Activated CD8-positive, alpha-beta T cell treated with anti-CD3 and anti-CD28 coated beads for 36 hours (primary cell): Measurements from ENCODE around the gene ERVW-1. TPM values are rescaled to one million over a fixed set of nuclear protein-coding genes. Genes with fewer than 3 reads are reported as not detected.
A peak's percentile ranks its signal among the peaks of the same experiment; 100 is the strongest.

Experiments used
- ATAC-seq: fragments of 200-7000 bp; cut with Tn5 transposase; one replicate; pipeline ENCODE4 v1.10.0; 2021; ENCODE audit warnings: mild to moderate bottlenecking, moderate library complexity
- CTCF ChIA-PET: fragments of 350-600 bp; sonication (Branson Sonifier 250); formaldehyde crosslinking; loops from one replicate; lab custom pipeline; 2021; ENCODE audit warnings: antibody characterized with exemption; lab: Charles Lee
- POLR2A ChIA-PET: fragments of 350-600 bp; sonication (Branson Sonifier 250); formaldehyde crosslinking; loops from one replicate; lab custom pipeline; 2021; ENCODE audit warnings: antibody characterized with exemption; lab: Charles Lee
- DNase-seq: peaks from one replicate; pipeline ENCODE4 v3.0.0-alpha.2; 2020
- H3K27ac Mint-ChIP-seq: one replicate; pipeline ENCODE4 v1.8.0; 2021; ENCODE audit warnings: mild to moderate bottlenecking, mixed read lengths
- H3K27me3 Mint-ChIP-seq: one replicate; pipeline ENCODE4 v1.8.0; 2021; ENCODE audit warnings: mixed read lengths
- H3K36me3 Mint-ChIP-seq: one replicate; pipeline ENCODE4 v1.8.0; 2021; ENCODE audit warnings: low read depth, mixed read lengths
- H3K4me1 Mint-ChIP-seq: one replicate; pipeline ENCODE4 v1.8.0; 2021; ENCODE audit warnings: low read depth, mixed read lengths
- H3K4me3 Mint-ChIP-seq: one replicate; pipeline ENCODE4 v1.8.0; 2021; ENCODE audit warnings: mild to moderate bottlenecking, moderate library complexity, mixed read lengths
- H3K9me3 Mint-ChIP-seq: one replicate; pipeline ENCODE4 v1.8.0; 2021; ENCODE audit warnings: mixed read lengths
- intact Hi-C: fragments of 100-400 bp; cut with micrococcal nuclease; formaldehyde crosslinking; loops from one replicate; pipeline ENCODE4 v1.10.0; 2022
- total RNA-seq, 2 experiments: library from RNA; stranded (reverse); gene quantifications; one replicate each; pipeline ENCODE4 v1.2.3, GENCODE V29; 2021
- TF ChIP-seq, protein P1 (sequence below): fragments of 200-600 bp; IDR thresholded peaks from one replicate; pipeline ENCODE4 v1.8.0; 2022; ENCODE audit warnings: antibody characterized with exemption, mild to moderate bottlenecking

Gene ERVW-1
- total RNA-seq, 2 experiments from 2014 or later = not detected

DNA sequence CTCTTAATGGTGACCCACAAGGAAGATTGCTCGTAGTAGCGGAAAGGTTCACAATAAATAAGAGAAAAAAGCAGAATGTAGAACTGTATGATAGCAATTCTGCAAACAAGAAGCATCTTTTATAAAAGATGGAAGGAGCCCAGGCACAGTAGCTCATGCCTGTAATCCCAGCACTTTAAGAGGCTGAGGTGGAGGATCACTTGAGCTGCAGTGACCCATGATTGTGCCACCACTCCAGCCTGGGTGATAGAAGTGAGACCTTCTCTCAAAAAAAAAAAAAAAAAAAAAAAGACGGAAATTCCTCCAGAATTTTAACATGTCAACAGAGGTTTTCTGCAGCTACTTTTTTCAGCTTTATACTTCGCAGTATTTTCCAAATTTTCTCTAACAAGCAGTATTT is 17.2 kb downstream of the ERVW-1 start:
- ChIA-PET CTCF (interaction anchor here (1.0 to 2.3 kb wide), 14 partner anchors 8 to 630 kb away, joined by 3 to 22 read pairs (median 4); partner anchors contain the start of gene GATAD1), POLR2A (interaction anchor here (1.8 kb wide), 1 partner anchor 13 kb away, joined by 9 read pairs; the partner anchor contains the start of gene GATAD1)
- TF ChIP-seq, protein P1, sequence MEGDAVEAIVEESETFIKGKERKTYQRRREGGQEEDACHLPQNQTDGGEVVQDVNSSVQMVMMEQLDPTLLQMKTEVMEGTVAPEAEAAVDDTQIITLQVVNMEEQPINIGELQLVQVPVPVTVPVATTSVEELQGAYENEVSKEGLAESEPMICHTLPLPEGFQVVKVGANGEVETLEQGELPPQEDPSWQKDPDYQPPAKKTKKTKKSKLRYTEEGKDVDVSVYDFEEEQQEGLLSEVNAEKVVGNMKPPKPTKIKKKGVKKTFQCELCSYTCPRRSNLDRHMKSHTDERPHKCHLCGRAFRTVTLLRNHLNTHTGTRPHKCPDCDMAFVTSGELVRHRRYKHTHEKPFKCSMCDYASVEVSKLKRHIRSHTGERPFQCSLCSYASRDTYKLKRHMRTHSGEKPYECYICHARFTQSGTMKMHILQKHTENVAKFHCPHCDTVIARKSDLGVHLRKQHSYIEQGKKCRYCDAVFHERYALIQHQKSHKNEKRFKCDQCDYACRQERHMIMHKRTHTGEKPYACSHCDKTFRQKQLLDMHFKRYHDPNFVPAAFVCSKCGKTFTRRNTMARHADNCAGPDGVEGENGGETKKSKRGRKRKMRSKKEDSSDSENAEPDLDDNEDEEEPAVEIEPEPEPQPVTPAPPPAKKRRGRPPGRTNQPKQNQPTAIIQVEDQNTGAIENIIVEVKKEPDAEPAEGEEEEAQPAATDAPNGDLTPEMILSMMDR = no peak
- no peak overlapping the region for H3K27ac Mint-ChIP-seq
- no peak for ATAC-seq
- no peaks in the 10 kb centered on the region for H3K4me1 Mint-ChIP-seq
- DNase-seq = no peak
- intact Hi-C loops = loop anchor here (5.0 kb wide), 1 partner anchor 38 kb away; no protein-coding TSS in a partner anchor
- no peak overlapping the region for H3K4me3 Mint-ChIP-seq
- H3K36me3 Mint-ChIP-seq = peaks cover 11% of the 10 kb centered on the region
- H3K9me3 Mint-ChIP-seq = no peaks in the 10 kb centered on the region
- H3K27me3 Mint-ChIP-seq = no peaks in the 10 kb centered on the region

DNA sequence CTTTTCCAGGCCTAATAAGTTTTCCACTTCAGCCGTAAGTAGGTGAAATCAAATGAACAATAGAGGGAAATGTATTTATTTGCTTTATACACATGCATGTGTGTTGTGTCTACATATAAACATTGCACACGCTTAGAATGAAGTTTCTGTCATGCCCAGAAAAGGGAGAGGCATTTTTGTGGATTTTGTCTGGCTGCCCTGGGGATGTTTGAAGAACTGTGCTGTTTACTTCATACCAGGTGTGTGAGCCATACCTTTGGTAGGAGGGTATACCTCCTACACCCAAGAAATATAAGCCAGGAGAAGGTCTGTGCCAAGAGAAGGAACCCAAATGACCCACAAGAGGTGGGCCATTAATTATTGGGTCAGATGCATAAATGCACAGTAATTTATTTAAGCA is 17.6 kb downstream of the ERVW-1 start:
- H3K27me3 Mint-ChIP-seq = no peaks in the 10 kb centered on the region
- H3K27ac Mint-ChIP-seq = no peak overlapping the region
- no peak for ATAC-seq
- POLR2A ChIA-PET = interaction anchor here (1.8 kb wide), 1 partner anchor 13 kb away, joined by 9 read pairs; the partner anchor contains the start of gene GATAD1
- DNase-seq = no peak
- intact Hi-C loops = loop anchor here (5.0 kb wide), 1 partner anchor 38 kb away; no protein-coding TSS in a partner anchor
- TF ChIP-seq, protein P1 = no peak
- no peaks in the 10 kb centered on the region for H3K4me1 Mint-ChIP-seq
- peaks cover 11% of the 10 kb centered on the region for H3K36me3 Mint-ChIP-seq
- H3K4me3 Mint-ChIP-seq = no peak overlapping the region
- CTCF ChIA-PET = interaction anchor here (1.1 to 2.3 kb wide), 3 partner anchors 32 to 630 kb away, joined by 4 to 10 read pairs (median 4); no protein-coding TSS in a partner anchor
- no peaks in the 10 kb centered on the region for H3K9me3 Mint-ChIP-seq

DNA sequence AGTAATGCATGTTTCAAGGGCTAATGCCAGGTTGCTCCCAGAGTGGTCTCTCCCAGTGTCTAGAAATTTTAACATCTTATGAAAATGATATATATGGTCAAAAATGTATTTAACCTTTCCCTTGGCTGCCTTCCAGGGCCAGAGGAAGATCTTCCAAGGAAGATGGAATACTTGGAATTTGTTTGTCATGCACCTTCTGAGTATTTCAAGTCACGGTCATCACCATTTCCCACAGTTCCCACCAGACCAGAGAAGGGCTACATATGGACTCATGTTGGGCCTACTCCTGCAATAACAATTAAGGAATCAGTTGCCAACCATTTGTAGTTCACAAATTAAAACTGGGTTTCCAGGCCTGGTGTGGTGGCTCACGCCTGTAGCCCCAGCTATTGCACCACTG is 21.5 kb downstream of the ERVW-1 start:
- Mint-ChIP-seq H3K27me3 (no peaks in the 10 kb centered on the region), H3K4me3 (no peak overlapping the region), H3K4me1 (no peaks in the 10 kb centered on the region), H3K36me3 (peaks cover 16% of the 10 kb centered on the region), H3K9me3 (no peaks in the 10 kb centered on the region), H3K27ac (no peak overlapping the region)
- TF ChIP-seq, protein P1 = no peak
- CTCF ChIA-PET = interaction anchor here (1.6 to 3.3 kb wide), 2 partner anchors 8 to 9 kb away, joined by 4 to 15 read pairs; partner anchors contain the start of gene GATAD1
- DNase-seq (no peak), ATAC-seq (no peak)
- POLR2A ChIA-PET = interaction anchor here (3.3 kb wide), 1 partner anchor 8 kb away, joined by 10 read pairs; no protein-coding TSS in a partner anchor
- intact Hi-C loops = no loop called here

DNA sequence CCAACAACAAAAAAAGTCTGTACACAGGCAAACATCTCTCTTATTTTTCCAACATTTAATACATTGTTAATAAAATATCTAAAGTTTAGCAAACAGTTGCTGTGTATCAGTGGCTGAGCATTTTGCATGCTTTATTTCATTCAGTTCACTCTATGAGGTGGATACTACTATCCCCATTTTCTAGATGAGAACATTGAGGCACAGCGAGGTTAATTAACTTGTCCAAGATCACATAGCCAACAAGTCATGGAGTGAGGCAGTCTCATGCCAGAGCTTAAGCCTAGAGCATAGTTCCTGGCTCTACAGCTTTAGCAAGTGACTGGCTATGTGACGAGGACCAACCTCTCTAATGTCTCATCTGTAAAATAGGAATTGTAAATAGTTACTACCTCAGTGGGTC is 26.1 kb downstream of the ERVW-1 start:
- Mint-ChIP-seq H3K4me3 (no peak overlapping the region), H3K36me3 (peaks cover 27% of the 10 kb centered on the region), H3K27ac (no peak overlapping the region), H3K4me1 (peaks cover 9% of the 10 kb centered on the region), H3K9me3 (no peaks in the 10 kb centered on the region), H3K27me3 (no peaks in the 10 kb centered on the region)
- no peak for DNase-seq
- POLR2A ChIA-PET = no interaction called here
- intact Hi-C loops = no loop called here
- CTCF ChIA-PET = interaction anchor here (2.0 to 3.0 kb wide), 2 partner anchors 10 to 28 kb away, joined by 8 to 17 read pairs; no protein-coding TSS in a partner anchor
- ATAC-seq = no peak
- TF ChIP-seq, protein P1 = no peak

DNA sequence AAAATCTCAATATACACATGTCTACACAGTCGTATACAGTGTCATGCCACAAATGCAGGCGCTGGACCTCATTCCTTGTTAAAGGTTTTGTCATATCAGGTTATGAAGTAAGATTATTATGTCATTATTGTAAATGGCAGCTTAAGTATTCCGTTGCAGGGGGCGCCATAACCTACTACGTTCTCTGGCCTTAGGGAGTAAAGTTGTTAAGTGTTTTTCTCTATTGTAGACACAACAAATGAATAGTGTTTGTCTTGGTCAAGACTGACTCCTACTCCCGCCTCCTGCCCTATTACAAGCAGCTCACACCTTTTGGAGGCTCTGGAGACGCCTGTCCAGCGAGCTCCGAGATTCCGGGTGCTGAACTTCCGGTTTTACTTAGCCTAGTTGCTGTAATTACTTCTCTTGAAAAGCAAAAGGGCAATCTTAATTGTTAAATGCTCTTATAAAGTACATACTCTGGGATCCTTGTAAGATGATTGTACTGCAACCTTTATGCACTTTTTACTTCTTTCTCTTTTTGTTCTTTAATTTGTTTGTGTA is 29.5 kb downstream of the ERVW-1 start:
- H3K9me3 Mint-ChIP-seq = no peaks in the 10 kb centered on the region
- TF ChIP-seq, protein P1 = peak; percentile 62
- intact Hi-C loops = loop anchor here (1.0 kb wide), 1 partner anchor 24 kb away; no protein-coding TSS in a partner anchor
- H3K4me3 Mint-ChIP-seq = peak overlapping the region; percentile 76
- DNase-seq (peak; percentile 81), ATAC-seq (peak; percentile 43)
- peaks cover 18% of the 10 kb centered on the region for H3K4me1 Mint-ChIP-seq
- ChIA-PET CTCF (interaction anchor here (0.8 to 6.1 kb wide), 22 partner anchors 9 to 620 kb away, joined by 3 to 120 read pairs (median 6); partner anchors contain the start of genes ANKIB1, ERVW-1, KRIT1 and LRRD1), POLR2A (interaction anchor here (0.6 to 2.3 kb wide), 12 partner anchors 10 to 495 kb away, joined by 3 to 10 read pairs (median 4); partner anchors contain the start of genes ANKIB1, CYP51A1 and KRIT1)
- H3K27ac Mint-ChIP-seq = peak overlapping the region; percentile 85
- H3K36me3 Mint-ChIP-seq = peaks cover 13% of the 10 kb centered on the region
- H3K27me3 Mint-ChIP-seq = no peaks in the 10 kb centered on the region
